ENCODE measurements around the gene ZNF516.
"Not testable (repeated sequence)": the region's sequence is repeated elsewhere in the genome, so short reads cannot be mapped to it uniquely, and the experiment has no call there.

ZNF516 gene

GRCh38 chr18:76488190-76488589 is 6.9 kb downstream of the ZNF516 start:
- no peak for DNase-seq

GRCh38 chr18:76487782-76488181 is 7.3 kb downstream of the ZNF516 start:
- no peak for DNase-seq

- no peak for DNase-seq
Observed at GRCh38 chr18:76487070-76487469, 8.0 kb downstream of the ZNF516 start.

GRCh38 chr18:76486574-76486973 is 8.5 kb downstream of the ZNF516 start:
- DNase-seq, result no peak

GRCh38 chr18:76486038-76486437 is 9.0 kb downstream of the ZNF516 start:
- DNase-seq, result no peak

- no peak for DNase-seq
Observed at GRCh38 chr18:76484749-76485387, 10.2 kb downstream of the ZNF516 start.

GRCh38 chr18:76483780-76484179 is 11.3 kb downstream of the ZNF516 start:
- no peak for DNase-seq

- DNase-seq, result no peak
Observed at GRCh38 chr18:76482971-76483691, 11.9 kb downstream of the ZNF516 start.

- DNase-seq, result no peak
Observed at GRCh38 chr18:76482267-76482666, 12.8 kb downstream of the ZNF516 start.

- no peak for DNase-seq
Observed at GRCh38 chr18:76480913-76481312, 14.1 kb downstream of the ZNF516 start.

- DNase-seq, result no peak
Observed at GRCh38 chr18:76479351-76480238, 15.4 kb downstream of the ZNF516 start.

- DNase-seq, result no peak
Observed at GRCh38 chr18:76476665-76477561, 18.1 kb downstream of the ZNF516 start.

- DNase-seq, result no peak
Observed at GRCh38 chr18:76475450-76476194, 19.4 kb downstream of the ZNF516 start.

- no peak for DNase-seq
Observed at GRCh38 chr18:76474824-76475223, 20.2 kb downstream of the ZNF516 start.

- DNase-seq, result not testable (repeated sequence)
Observed at GRCh38 chr18:76473521-76473920, 21.5 kb downstream of the ZNF516 start.

GRCh38 chr18:76472829-76473228 is 22.2 kb downstream of the ZNF516 start:
- no peak for DNase-seq

- no peak for DNase-seq
Observed at GRCh38 chr18:76471593-76471992, 23.4 kb downstream of the ZNF516 start.

- no peak for DNase-seq
Observed at GRCh38 chr18:76468345-76469304, 26.4 kb downstream of the ZNF516 start.

GRCh38 chr18:76467371-76468190 is 27.5 kb downstream of the ZNF516 start:
- DNase-seq, result no peak
